RWPE1 (cell line): Measurements from ENCODE around the gene ESRRB.

ENCODE experiments used
- CTCF ChIA-PET: fragments of 350-600 bp; sonication (Branson Sonifier 250); formaldehyde crosslinking; extraction: SDS; loops from one replicate; lab custom pipeline; 2021; lab: Yijun Ruan, JAX
- POLR2A ChIA-PET: fragments of 400-600 bp; formaldehyde crosslinking; extraction: SDS; loops from one replicate; lab custom pipeline; 2020; ENCODE audit warnings: antibody characterized with exemption; ENCODE audit not compliant: low non-redundant PET; lab: Yijun Ruan, JAX
- DNase-seq: peaks from one replicate; pipeline ENCODE4 v3.0.0; 2012; ENCODE audit warnings: low spot score
- H3K27ac ChIP-seq: fragments of 450-650 bp; 2 replicates; pipeline ENCODE4 v1.5.1; 2017
- TF ChIP-seq, protein P1 (sequence below): fragments of 450-650 bp; conservative IDR thresholded peaks from 2 replicates; pipeline ENCODE4 v1.5.1; 2017; ENCODE audit warnings: low read depth, mild to moderate bottlenecking

ESRRB gene

DNA sequence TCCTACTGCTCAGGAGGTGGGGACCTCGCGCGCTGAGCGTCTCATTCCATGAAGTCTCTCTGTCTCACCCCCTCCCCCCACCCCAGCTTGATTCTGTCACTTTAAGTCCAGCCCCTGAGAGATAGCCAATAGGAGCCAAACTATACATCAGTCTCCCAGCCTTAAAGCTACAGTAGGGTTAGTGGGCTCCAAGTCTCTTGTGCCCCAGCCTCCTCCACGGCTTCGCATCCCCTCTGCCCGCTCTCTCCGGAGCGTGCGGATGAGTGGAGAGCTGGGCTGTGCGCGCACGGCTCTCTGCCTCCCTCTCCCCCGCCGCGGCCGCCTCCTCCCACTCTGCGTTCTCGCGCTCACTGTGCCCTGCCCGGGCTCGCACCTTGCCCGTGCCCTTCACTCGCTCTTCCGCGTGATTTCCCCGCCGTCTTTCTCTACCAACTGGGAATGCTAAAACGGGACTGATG is at the start of gene ESRRB:
TSS of gene ESRRB (plus strand) at position 191 of the 458 bp plus-strand sequence. CDS start at position 456, 265 bp downstream.
- TF ChIP-seq, protein P1, sequence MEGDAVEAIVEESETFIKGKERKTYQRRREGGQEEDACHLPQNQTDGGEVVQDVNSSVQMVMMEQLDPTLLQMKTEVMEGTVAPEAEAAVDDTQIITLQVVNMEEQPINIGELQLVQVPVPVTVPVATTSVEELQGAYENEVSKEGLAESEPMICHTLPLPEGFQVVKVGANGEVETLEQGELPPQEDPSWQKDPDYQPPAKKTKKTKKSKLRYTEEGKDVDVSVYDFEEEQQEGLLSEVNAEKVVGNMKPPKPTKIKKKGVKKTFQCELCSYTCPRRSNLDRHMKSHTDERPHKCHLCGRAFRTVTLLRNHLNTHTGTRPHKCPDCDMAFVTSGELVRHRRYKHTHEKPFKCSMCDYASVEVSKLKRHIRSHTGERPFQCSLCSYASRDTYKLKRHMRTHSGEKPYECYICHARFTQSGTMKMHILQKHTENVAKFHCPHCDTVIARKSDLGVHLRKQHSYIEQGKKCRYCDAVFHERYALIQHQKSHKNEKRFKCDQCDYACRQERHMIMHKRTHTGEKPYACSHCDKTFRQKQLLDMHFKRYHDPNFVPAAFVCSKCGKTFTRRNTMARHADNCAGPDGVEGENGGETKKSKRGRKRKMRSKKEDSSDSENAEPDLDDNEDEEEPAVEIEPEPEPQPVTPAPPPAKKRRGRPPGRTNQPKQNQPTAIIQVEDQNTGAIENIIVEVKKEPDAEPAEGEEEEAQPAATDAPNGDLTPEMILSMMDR, result no peak
- CTCF ChIA-PET, result no interaction called here
- DNase-seq, result peak; percentile 36
- H3K27ac ChIP-seq, result no peak within 1 kb of the TSS
- POLR2A ChIA-PET, result no interaction called here

DNA sequence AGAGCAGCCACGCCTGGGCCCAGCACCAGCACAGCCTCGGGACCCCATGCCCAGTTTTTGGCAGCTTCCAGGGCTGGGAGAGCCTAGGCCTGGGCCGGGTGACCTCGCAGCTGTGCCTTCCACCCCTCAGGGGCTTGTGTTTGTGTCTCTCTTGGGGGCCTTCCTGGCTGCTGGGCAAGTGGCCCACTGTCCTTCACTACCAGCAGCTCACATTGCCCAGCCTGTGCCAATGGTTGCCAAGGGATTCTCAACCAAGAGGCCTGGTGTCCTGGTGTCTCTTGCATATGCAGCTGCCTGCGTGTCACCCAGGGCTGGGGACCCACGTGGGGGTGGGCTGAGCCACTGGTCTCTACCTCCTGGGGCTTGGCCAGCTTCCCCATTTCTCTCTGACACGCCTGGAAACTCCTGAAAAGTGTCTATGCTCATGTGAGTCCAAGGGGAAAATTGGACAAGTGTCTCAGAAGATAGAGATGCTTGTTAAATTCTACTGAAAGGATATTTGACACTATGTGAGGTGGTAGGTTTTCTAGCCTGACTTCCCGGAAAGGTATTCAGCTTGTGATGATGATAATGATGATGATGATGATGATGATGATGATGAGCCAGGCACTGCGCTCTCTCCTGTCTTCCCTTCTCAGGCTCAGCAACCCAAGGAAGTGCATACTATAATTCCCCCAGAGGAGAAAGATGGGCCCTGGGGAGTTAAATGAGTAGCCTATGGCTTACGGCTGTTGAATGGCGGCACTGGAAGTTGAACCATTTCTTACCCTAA is 48.8 kb upstream of the ESRRB start:
- CTCF ChIA-PET, result no interaction called here

DNA sequence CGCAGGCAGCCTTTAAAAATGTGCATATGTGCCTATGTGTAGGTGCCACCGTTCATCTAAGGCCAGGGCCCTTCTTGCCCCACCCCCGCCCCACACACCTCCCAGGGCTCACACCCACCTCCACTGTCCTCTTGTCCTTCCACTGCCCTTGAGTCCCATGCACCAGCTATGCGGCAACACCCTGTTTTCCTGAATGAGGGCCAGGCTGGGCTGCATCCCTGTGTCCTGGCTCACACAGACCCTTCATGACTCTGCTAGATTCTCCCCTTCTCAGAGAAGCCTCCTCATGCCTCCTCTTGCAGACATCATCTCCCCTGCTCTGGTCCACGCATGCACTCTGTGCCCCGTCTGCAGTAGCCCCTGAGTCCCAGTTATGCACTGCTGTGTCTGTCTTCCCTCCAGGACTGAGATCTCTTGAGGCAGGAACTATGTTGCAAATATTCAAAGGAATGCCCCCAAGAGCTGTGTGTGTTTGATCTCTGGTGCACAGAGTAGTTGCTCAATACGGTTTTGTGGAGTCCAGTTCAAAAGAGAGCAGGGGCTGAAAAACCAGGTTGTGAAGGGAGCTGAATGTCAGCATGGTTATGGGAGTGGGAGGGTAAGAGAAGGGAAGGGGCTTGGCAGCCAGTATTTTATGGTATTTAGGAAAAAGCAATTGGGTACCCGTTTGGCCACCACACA is 47.3 kb upstream of the ESRRB start:
- CTCF ChIA-PET, result interaction anchor here (0.6 to 1.1 kb wide), 4 partner anchors 10 to 319 kb away, joined by 3 to 4 read pairs (median 4); no protein-coding TSS in a partner anchor
- POLR2A ChIA-PET, result no interaction called here
- TF ChIP-seq, protein P1, result no peak
- DNase-seq, result no peak
- H3K27ac ChIP-seq, result no peak overlapping the region

More for the DNA sequence above, 48.8 kb upstream of the ESRRB start:
- DNase-seq, result no peak
- POLR2A ChIA-PET, result no interaction called here
- no peak overlapping the region for H3K27ac ChIP-seq
- TF ChIP-seq, protein P1, result no peak

DNA sequence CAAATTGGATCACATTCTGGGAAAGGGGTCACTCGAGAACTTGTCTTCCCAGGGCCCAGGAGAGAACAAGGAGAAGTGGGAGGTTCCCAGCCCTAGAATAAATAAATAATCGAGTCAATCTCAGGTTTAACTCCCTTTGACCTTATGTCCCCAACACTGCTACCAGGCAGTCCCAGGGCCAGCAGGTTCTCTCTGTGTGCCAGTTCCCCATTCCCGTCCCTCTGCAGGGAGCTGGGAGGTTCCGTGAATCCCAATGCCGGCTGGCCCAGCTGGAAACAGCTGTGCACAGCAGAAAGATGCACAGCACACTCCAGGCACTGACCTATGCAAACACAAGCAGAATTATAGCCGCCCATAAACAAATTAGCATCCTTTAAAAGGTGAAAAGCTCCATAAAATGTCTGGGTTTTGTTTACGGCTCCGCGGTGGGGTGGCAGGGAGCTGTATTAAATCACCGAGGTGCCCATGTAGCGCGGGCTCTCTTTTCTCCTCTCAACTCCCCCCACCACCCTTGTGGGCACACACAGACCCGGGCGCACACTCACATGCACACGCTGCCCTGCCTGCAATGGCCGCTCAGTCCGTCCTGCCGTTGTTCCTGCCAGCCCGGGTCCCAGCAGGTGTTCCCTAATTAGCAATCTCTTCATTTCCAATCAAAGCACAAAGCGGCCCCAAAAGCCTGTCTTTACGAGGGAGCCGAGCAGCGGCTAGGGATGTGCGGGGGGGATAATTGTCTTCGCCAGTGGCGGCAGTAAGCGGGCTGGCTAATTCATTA is 46.6 kb upstream of the ESRRB start:
- ChIA-PET POLR2A (no interaction called here), CTCF (interaction anchor here (0.6 to 1.1 kb wide), 3 partner anchors 10 to 318 kb away, joined by 3 to 4 read pairs (median 4); no protein-coding TSS in a partner anchor)

DNA sequence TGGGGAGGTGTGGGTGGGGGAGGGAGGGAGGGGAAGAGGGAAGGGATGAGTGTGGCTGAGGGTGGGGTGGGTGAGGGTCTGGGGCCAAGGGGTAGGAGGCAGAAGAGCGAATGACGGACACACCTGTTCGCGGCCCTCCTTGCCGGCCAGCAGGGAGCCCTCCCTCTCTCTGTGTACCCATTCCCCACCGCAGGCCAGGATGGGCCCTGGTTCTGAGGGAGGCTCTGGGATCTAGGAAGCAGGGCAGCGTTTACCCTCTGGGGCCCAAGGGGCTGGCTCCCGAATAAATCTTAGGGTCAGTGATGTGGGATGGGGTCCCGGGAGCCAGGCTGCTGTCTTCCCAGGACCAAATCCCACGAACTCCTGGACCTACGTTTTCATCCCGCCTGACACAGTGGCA is 46.0 kb upstream of the ESRRB start:
- CTCF ChIA-PET, result interaction anchor here (1.0 kb wide), 1 partner anchor 9 kb away, joined by 4 read pairs; no protein-coding TSS in a partner anchor
- no peak for DNase-seq
- TF ChIP-seq, protein P1, result no peak
- POLR2A ChIA-PET, result no interaction called here
- H3K27ac ChIP-seq, result no peak overlapping the region

More for the DNA sequence above, 46.6 kb upstream of the ESRRB start:
- H3K27ac ChIP-seq, result no peak overlapping the region
- TF ChIP-seq, protein P1, result no peak
- DNase-seq, result no peak
